Activated T-helper 1 cell treated with anti-CD3 and anti-CD28 coated beads, Interleukin-12 subunit alpha, Interleukin-12 subunit beta, Interleukin-2, Interleukin-4 antibody, amounts not matched to agents 30 ng/mL and 10 ng/mL and 1 ng/mL, durations not matched to agents 14 hours and 24 hours and 36 hours (primary cell): ENCODE data around the gene PRKACA. TPM values are rescaled to one million over a fixed set of nuclear protein-coding genes. Genes with fewer than 3 reads are reported as not detected.

ENCODE experiments used
- DNase-seq: peaks from one replicate; pipeline ENCODE4 v3.0.0; 2021; ENCODE audit warnings: low spot score
- H3K27ac Mint-ChIP-seq: one replicate; pipeline ENCODE4 v1.8.0; 2021; ENCODE audit warnings: mild to moderate bottlenecking, mixed read lengths
- H3K27me3 Mint-ChIP-seq: one replicate; pipeline ENCODE4 v1.8.0; 2022; ENCODE audit warnings: mild to moderate bottlenecking, moderate library complexity, mixed read lengths; ENCODE audit not compliant: insufficient read depth
- H3K36me3 Mint-ChIP-seq: one replicate; pipeline ENCODE4 v1.8.0; 2021; ENCODE audit warnings: low read depth, mixed read lengths
- H3K4me1 Mint-ChIP-seq: one replicate; pipeline ENCODE4 v1.8.0; 2021; ENCODE audit warnings: low read depth, mixed read lengths
- H3K4me3 Mint-ChIP-seq: one replicate; pipeline ENCODE4 v1.8.0; 2021; ENCODE audit warnings: mild to moderate bottlenecking, moderate library complexity, mixed read lengths
- H3K9me3 Mint-ChIP-seq: one replicate; pipeline ENCODE4 v1.8.0; 2021; ENCODE audit warnings: mixed read lengths
- intact Hi-C: fragments of 100-400 bp; cut with micrococcal nuclease; formaldehyde crosslinking; loops from one replicate; pipeline ENCODE4 v1.15.1; 2024
- total RNA-seq: library from RNA; stranded (reverse); gene quantifications from 2 replicates; pipeline ENCODE4 v1.2.3, GENCODE V29; 2022

Gene PRKACA
- total RNA-seq, 1 donor from 2014 or later = 63.7 TPM

GRCh38 chr19:14142262-14143190, 25.0 kb upstream of the PRKACA start:
- H3K4me3 Mint-ChIP-seq = no peak overlapping the region
- H3K27me3 Mint-ChIP-seq = no peaks in the 10 kb centered on the region
- no peak for DNase-seq
- peaks cover 6% of the 10 kb centered on the region for H3K36me3 Mint-ChIP-seq
- no peaks in the 10 kb centered on the region for H3K9me3 Mint-ChIP-seq
- no peak overlapping the region for H3K27ac Mint-ChIP-seq
- peaks cover 28% of the 10 kb centered on the region for H3K4me1 Mint-ChIP-seq
- intact Hi-C loops = no loop called here

GRCh38 chr19:14141041-14141440, 23.5 kb upstream of the PRKACA start:
- DNase-seq = no peak
- Mint-ChIP-seq H3K27me3 (no peaks in the 10 kb centered on the region), H3K4me1 (peaks cover 23% of the 10 kb centered on the region), H3K9me3 (no peaks in the 10 kb centered on the region), H3K27ac (no peak overlapping the region), H3K4me3 (no peak overlapping the region), H3K36me3 (peaks cover 6% of the 10 kb centered on the region)
- intact Hi-C loops = no loop called here

- intact Hi-C loops = loop anchor here (5.0 kb wide), 1 partner anchor 337 kb away; the partner anchor contains the start of gene PTGER1
- Mint-ChIP-seq H3K27me3 (no peaks in the 10 kb centered on the region), H3K9me3 (no peaks in the 10 kb centered on the region), H3K4me3 (peak overlapping the region; percentile 21), H3K27ac (peak overlapping the region; percentile 53), H3K4me1 (peaks cover 22% of the 10 kb centered on the region), H3K36me3 (peaks cover 10% of the 10 kb centered on the region)
- no peak for DNase-seq
Observed at GRCh38 chr19:14139944-14140343, 22.4 kb upstream of the PRKACA start.

DNA sequence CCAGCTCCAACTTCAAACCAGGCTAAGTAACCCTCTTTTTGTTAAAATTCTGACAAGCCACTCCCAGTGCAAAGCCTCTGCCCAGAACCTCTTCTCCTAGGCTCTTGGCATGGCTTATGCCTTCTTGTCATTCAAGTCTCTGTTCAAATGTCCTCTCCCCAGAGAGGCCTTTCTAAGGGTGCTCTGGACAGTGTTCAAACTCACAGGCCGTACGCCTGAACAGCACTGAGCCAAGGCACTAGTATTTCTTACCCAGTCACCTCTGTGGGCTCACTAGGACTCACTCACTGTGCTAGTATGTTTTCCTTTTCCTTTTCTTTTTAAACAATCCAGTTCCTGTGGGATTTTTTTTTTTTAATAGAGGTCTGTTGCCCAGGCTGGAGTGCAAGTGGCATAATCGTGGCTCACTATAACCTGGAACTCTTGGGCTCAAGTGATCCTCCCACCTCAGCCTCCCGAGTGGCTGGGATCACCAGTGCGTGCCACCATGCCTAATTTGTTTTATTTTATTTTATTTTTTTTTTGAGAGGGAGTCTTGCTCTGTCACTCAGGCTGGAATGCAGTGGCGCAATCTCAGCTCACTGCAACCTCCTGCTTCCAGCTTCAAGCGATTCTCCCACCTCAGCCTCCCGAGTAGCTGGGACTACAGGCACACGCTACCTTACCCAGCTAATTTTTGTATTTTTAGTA, 21.2 kb upstream of the PRKACA start:
- Mint-ChIP-seq H3K27me3 (no peaks in the 10 kb centered on the region), H3K4me3 (peak overlapping the region; percentile 50), H3K36me3 (peaks cover 17% of the 10 kb centered on the region), H3K9me3 (no peaks in the 10 kb centered on the region), H3K4me1 (peaks cover 31% of the 10 kb centered on the region), H3K27ac (peak overlapping the region; percentile 64)
- intact Hi-C loops = loop anchor here (5.0 kb wide), 1 partner anchor 339 kb away; the partner anchor contains the start of gene PTGER1
- DNase-seq = no peak

- H3K4me1 Mint-ChIP-seq = peaks cover 31% of the 10 kb centered on the region
- no peaks in the 10 kb centered on the region for H3K9me3 Mint-ChIP-seq
- H3K27ac Mint-ChIP-seq = peak within 1 kb of the TSS; percentile 92
- H3K27me3 Mint-ChIP-seq = no peaks in the 10 kb centered on the region
- peak within 1 kb of the TSS; percentile 83 for H3K4me3 Mint-ChIP-seq
- H3K36me3 Mint-ChIP-seq = peaks cover 17% of the 10 kb centered on the region
- intact Hi-C loops = loop anchor here (1.0 to 5.0 kb wide), 16 partner anchors 13 to 382 kb away; partner anchors contain the start of genes ADGRL1, DCAF15, DDX39A and DNAJB1
- DNase-seq = peak; percentile 98
Observed at GRCh38 chr19:14136509-14137281, 19.1 kb upstream of the PRKACA start, which contains the start of gene ASF1B. ASF1B (minus strand) TSS chr19:14136589; CDS start chr19:14136456, 133 bp downstream.

GRCh38 chr19:14135985-14136508, 18.5 kb upstream of the PRKACA start:
- Mint-ChIP-seq H3K4me3 (peak overlapping the region; percentile 83), H3K27ac (peak overlapping the region; percentile 85), H3K36me3 (peaks cover 18% of the 10 kb centered on the region), H3K4me1 (peaks cover 31% of the 10 kb centered on the region), H3K9me3 (no peaks in the 10 kb centered on the region), H3K27me3 (no peaks in the 10 kb centered on the region)
- intact Hi-C loops = loop anchor here (1.0 to 5.0 kb wide), 7 partner anchors 18 to 341 kb away; partner anchors contain the start of genes ADGRL1, MISP3 and PTGER1
- no peak for DNase-seq

GRCh38 chr19:14135355-14135754, 17.8 kb upstream of the PRKACA start:
- peak overlapping the region; percentile 83 for H3K4me3 Mint-ChIP-seq
- peak overlapping the region; percentile 85 for H3K27ac Mint-ChIP-seq
- H3K9me3 Mint-ChIP-seq = no peaks in the 10 kb centered on the region
- H3K36me3 Mint-ChIP-seq = peaks cover 18% of the 10 kb centered on the region
- intact Hi-C loops = loop anchor here (5.0 kb wide), 1 partner anchor 342 kb away; the partner anchor contains the start of gene PTGER1
- peaks cover 31% of the 10 kb centered on the region for H3K4me1 Mint-ChIP-seq
- DNase-seq = no peak
- no peaks in the 10 kb centered on the region for H3K27me3 Mint-ChIP-seq

DNA sequence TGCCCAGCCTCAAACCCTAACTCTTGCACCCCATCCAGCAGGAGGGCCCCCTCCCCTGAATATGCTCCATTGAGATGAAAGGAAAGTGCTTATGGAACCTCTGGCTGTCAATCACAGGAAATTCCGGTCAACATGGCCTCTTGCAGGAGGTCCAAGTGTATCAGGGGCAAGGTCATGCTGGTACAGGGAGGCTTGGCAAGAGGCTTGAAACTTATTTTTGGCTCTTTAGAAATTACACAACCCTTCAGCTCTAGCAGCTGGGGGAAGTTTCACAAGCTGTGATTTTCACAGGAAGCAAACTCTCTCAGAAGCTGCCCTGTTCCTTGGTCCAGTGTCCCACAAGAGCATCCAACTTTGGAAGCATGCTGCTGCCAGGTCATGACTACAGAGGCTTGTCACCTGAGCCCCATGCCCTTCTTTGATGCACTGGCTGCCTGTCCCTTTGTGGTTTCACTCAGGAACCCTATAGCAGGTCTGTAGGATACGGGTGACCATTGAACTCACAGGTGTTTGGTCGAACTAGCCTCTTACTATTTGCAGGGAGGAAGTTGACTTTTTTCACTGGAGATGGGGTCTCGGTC, 10.5 kb upstream of the PRKACA start:
- H3K27ac Mint-ChIP-seq = no peak overlapping the region
- no peak for DNase-seq
- intact Hi-C loops = no loop called here
- H3K4me1 Mint-ChIP-seq = no peaks in the 10 kb centered on the region
- no peak overlapping the region for H3K4me3 Mint-ChIP-seq
- H3K36me3 Mint-ChIP-seq = peaks cover 3% of the 10 kb centered on the region
- no peaks in the 10 kb centered on the region for H3K9me3 Mint-ChIP-seq
- H3K27me3 Mint-ChIP-seq = no peaks in the 10 kb centered on the region

DNA sequence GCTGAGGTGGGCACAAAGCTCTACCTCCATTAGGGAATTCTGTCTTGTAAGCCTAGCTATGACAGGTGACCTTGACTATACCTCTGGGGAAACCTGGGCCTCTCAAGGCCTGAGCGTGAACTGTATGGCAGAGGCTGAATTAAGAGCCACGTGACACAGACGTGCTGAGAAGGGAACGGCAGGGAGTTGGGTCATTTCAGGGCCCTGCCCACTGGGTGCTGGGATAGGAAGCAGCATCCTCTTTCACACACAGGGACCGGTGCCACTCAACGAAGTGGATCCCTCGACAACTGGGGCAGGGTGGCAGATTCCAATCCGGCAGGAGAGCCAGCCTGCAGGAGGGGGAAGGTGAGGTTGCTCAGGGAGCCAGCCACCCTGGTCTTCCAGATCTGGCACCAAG, 9.6 kb upstream of the PRKACA start:
- H3K9me3 Mint-ChIP-seq = no peaks in the 10 kb centered on the region
- no peak overlapping the region for H3K4me3 Mint-ChIP-seq
- H3K27me3 Mint-ChIP-seq = no peaks in the 10 kb centered on the region
- H3K4me1 Mint-ChIP-seq = no peaks in the 10 kb centered on the region
- no peak overlapping the region for H3K27ac Mint-ChIP-seq
- intact Hi-C loops = no loop called here
- peaks cover 4% of the 10 kb centered on the region for H3K36me3 Mint-ChIP-seq
- DNase-seq = no peak

DNA sequence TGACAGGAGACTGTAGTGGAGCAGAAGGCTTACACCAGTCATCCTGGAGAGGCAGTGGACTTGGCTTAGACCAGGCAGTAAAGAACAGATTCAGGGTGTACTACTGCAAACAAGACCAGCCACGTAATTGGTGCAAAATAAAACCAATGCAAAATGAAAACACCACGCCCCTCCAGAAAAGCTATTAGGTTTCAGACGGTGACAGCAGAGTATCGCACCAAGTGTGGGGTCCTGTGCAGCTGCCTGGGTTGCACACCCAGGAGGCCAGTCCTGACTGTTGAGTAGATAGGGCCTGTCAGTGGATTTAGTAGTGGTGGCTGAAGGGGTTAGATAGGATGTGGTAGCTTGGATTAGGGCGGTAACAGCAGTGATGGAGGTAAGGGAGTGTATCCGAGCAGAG, 5.4 kb upstream of the PRKACA start:
- H3K27me3 Mint-ChIP-seq = peaks cover 2% of the 10 kb centered on the region
- H3K4me1 Mint-ChIP-seq = peaks cover 11% of the 10 kb centered on the region
- intact Hi-C loops = no loop called here
- DNase-seq = no peak
- peaks cover 6% of the 10 kb centered on the region for H3K36me3 Mint-ChIP-seq
- H3K9me3 Mint-ChIP-seq = no peaks in the 10 kb centered on the region
- H3K4me3 Mint-ChIP-seq = no peak overlapping the region
- no peak overlapping the region for H3K27ac Mint-ChIP-seq

DNA sequence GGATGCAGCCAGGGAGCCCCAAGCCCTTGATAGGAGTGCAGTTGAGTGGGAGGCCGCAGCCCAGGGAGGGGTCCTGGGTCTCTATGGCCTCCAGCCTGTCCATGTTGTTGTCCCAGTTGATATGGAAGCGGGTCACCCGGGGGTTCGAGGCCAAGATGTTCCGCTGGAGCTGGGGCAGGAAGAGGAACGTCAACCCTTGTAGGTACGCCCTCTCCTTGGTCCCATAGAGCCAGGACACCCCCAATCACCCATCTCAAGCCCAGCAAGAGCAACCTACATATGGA, 2.9 kb upstream of the PRKACA start:
- no peak for DNase-seq
- H3K27me3 Mint-ChIP-seq = peaks cover 2% of the 10 kb centered on the region
- intact Hi-C loops = no loop called here
- H3K4me3 Mint-ChIP-seq = no peak overlapping the region
- H3K9me3 Mint-ChIP-seq = no peaks in the 10 kb centered on the region
- H3K4me1 Mint-ChIP-seq = peaks cover 26% of the 10 kb centered on the region
- H3K27ac Mint-ChIP-seq = no peak overlapping the region
- H3K36me3 Mint-ChIP-seq = peaks cover 6% of the 10 kb centered on the region
